SK-N-SH (cell line): Measurements from ENCODE around the gene CELSR3. TPM values are rescaled to one million over a fixed set of nuclear protein-coding genes. Genes with fewer than 3 reads are reported as not detected.

ENCODE experiments used
- CTCF ChIA-PET: fragments of 300-600, 350-600 bp; formaldehyde crosslinking; extraction: SDS; loops from one replicate; lab custom pipeline; 2021; lab: Yijun Ruan, JAX
- POLR2A ChIA-PET: fragments of 350-600 bp; sonication (Branson Sonifier 250); formaldehyde crosslinking; extraction: SDS; loops from one replicate; lab custom pipeline; 2020; ENCODE audit warnings: antibody characterized with exemption, inconsistent platforms; lab: Yijun Ruan, JAX
- DNase-seq: peaks from one replicate; pipeline ENCODE4 v3.0.0; 2012
- H2AFZ ChIP-seq: fragments of 200-600 bp; sonication (generic); 2 replicates; pipeline ENCODE4 v1.8.1; 2016; ENCODE audit warnings: antibody characterized with exemption, mild to moderate bottlenecking, low read depth
- H3F3A ChIP-seq: fragments of 200-600 bp; sonication (generic); replicated peaks from 2 replicates; pipeline ENCODE3; 2016; ENCODE audit warnings: antibody characterized with exemption, mild to moderate bottlenecking; ENCODE audit not compliant: insufficient read depth
- H3K27ac ChIP-seq, 2 experiments: fragments of 200-500 bp in 1 of 2; fragments of 200-600 bp in 1 of 2; sonication (Bioruptor generic) in 1 of 2; sonication (generic), shearing (Covaris generic) in 1 of 2; 2 replicates each; pipeline versions ENCODE4 v1.5.1 to v1.6.1; 2014 to 2016; ENCODE audit warnings: low read depth in 2 of 2, inconsistent platforms in 1 of 2, low read length in 1 of 2, mild to moderate bottlenecking in 1 of 2, mixed read lengths in 1 of 2
- H3K27me3 ChIP-seq: fragments of 200-600 bp; sonication (generic), shearing (Covaris generic); 2 replicates; pipeline ENCODE4 v1.6.1; 2016; ENCODE audit warnings: mixed run types; ENCODE audit not compliant: insufficient read depth
- H3K36me3 ChIP-seq, 2 experiments: fragments of 200-500 bp in 1 of 2; fragments of 200-600 bp in 1 of 2; sonication (Bioruptor generic) in 1 of 2; sonication (generic) in 1 of 2; replicated peaks in 1 of 2; 2 replicates each; pipeline versions ENCODE3 to v1.5.1; 2014 to 2016; ENCODE audit warnings: low read length in 1 of 2, mild to moderate bottlenecking in 1 of 2; ENCODE audit not compliant: insufficient read depth in 2 of 2, control insufficient read depth in 1 of 2
- H3K4me1 ChIP-seq, 2 experiments: fragments of 200-500 bp in 1 of 2; fragments of 200-600 bp in 1 of 2; sonication (Bioruptor generic) in 1 of 2; sonication (generic), shearing (Covaris generic) in 1 of 2; 2 replicates each; pipeline versions ENCODE4 v1.5.1 to v1.6.1; 2014 to 2016; ENCODE audit warnings: low read depth in 1 of 2, low read length in 1 of 2, mixed run types in 1 of 2; ENCODE audit not compliant: insufficient read depth in 2 of 2, control insufficient read depth in 1 of 2
- H3K4me2 ChIP-seq: fragments of 200-600 bp; sonication (generic), shearing (Covaris generic); 2 replicates; pipeline ENCODE4 v1.6.1; 2017; ENCODE audit warnings: mixed run types
- H3K4me3 ChIP-seq, 2 experiments: fragments of 200-500 bp in 1 of 2; fragments of 200-600 bp in 1 of 2; sonication (Bioruptor generic) in 1 of 2; sonication (generic), shearing (Covaris generic) in 1 of 2; 2 replicates each; pipeline versions ENCODE4 v1.5.1 to v1.8.1; 2014 to 2016; ENCODE audit warnings: low read depth in 2 of 2, inconsistent platforms in 1 of 2, low read length in 1 of 2, mild to moderate bottlenecking in 1 of 2, mixed read lengths in 1 of 2, moderate library complexity in 1 of 2
- H3K79me2 ChIP-seq: fragments of 200-600 bp; sonication (generic); 2 replicates; pipeline ENCODE4 v1.8.1; 2017; ENCODE audit warnings: mild to moderate bottlenecking; ENCODE audit not compliant: insufficient read depth
- H3K9ac ChIP-seq: fragments of 200-600 bp; sonication (generic); 2 replicates; pipeline ENCODE4 v1.6.1; 2017; ENCODE audit warnings: mixed run types
- H3K9me2 ChIP-seq: fragments of 200-600 bp; sonication (generic); 2 replicates; pipeline ENCODE4 v1.6.1; 2017; ENCODE audit warnings: mixed run types
- H3K9me3 ChIP-seq: fragments of 200-600 bp; sonication (generic); 2 replicates; pipeline ENCODE4 v1.6.1; 2017; ENCODE audit warnings: mixed run types, mild to moderate bottlenecking, moderate library complexity
- H4K20me1 ChIP-seq: fragments of 200-600 bp; sonication (generic); 2 replicates; pipeline ENCODE4 v1.6.1; 2017; ENCODE audit warnings: mild to moderate bottlenecking, mixed run types; ENCODE audit not compliant: insufficient read depth
- CTCF ChIP-seq: fragments of 200-600 bp; sonication (generic); IDR thresholded peaks from 2 replicates; pipeline ENCODE4 v1.6.1; 2017; ENCODE audit warnings: antibody characterized with exemption, mild to moderate bottlenecking, moderate library complexity
- FOSL2 ChIP-seq: IDR thresholded peaks from 2 replicates; pipeline ENCODE4 v1.4.0; 2012; ENCODE audit warnings: low read depth, mild to moderate bottlenecking, moderate library complexity, borderline replicate concordance
- FOXJ3 ChIP-seq: sonication (generic); formaldehyde crosslinking; IDR thresholded peaks from 2 replicates; pipeline ENCODE4 v1.5.1; 2020; ENCODE audit warnings: mild to moderate bottlenecking, missing genetic modification reagents
- FOXM1 ChIP-seq: IDR thresholded peaks from 2 replicates; pipeline ENCODE4 v1.4.0; 2012; ENCODE audit warnings: low read depth, mild to moderate bottlenecking
- GATA2 ChIP-seq: sonication (generic); formaldehyde crosslinking; IDR thresholded peaks from 2 replicates; pipeline ENCODE4 v1.5.0; 2020; ENCODE audit warnings: mild to moderate bottlenecking, missing genetic modification reagents
- NFIC ChIP-seq: IDR thresholded peaks from 2 replicates; pipeline ENCODE4 v1.4.0; 2012; ENCODE audit warnings: borderline replicate concordance
- RCOR1 ChIP-seq: fragments of 150-350 bp; IDR thresholded peaks from 2 replicates; pipeline ENCODE4 v1.6.1; 2017; ENCODE audit warnings: antibody characterized with exemption, low read length
- RFX5 ChIP-seq: IDR thresholded peaks from 2 replicates; pipeline ENCODE4 v1.6.1; 2012; ENCODE audit warnings: mild to moderate bottlenecking, improper control_type of control experiment, low read length
- SMC3 ChIP-seq: IDR thresholded peaks from 2 replicates; pipeline ENCODE4 v1.6.1; 2012; ENCODE audit warnings: low read depth, low read length, improper control_type of control experiment
- YY1 ChIP-seq: IDR thresholded peaks from 2 replicates; pipeline ENCODE4 v1.4.0; 2012; ENCODE audit warnings: low read depth, mild to moderate bottlenecking
- WGBS: methylation state at CpG from one replicate; pipeline ENCODE4 v1.1.6; 2017; ENCODE audit warnings: low lambda C conversion rate; 5-methylcytosine and 5-hydroxymethylcytosine counted together
- polyA plus RNA-seq, 3 experiments: library from polyadenylated mRNA; depleted of rRNA; stranded (reverse); fragments of >200 nt; gene quantifications; 2 replicates each; pipeline ENCODE4 v1.2.3, GENCODE V29; 2012
- TF ChIP-seq, protein P1 (sequence below): fragments of 150-350 bp; IDR thresholded peaks from 2 replicates; pipeline ENCODE4 v1.6.1; 2016; ENCODE audit warnings: mild to moderate bottlenecking, low read depth, low read length

Gene CELSR3
- polyA plus RNA-seq, 1 of the 3 experiments (the other 2 are of a cell fraction) = 11.7 TPM

DNA sequence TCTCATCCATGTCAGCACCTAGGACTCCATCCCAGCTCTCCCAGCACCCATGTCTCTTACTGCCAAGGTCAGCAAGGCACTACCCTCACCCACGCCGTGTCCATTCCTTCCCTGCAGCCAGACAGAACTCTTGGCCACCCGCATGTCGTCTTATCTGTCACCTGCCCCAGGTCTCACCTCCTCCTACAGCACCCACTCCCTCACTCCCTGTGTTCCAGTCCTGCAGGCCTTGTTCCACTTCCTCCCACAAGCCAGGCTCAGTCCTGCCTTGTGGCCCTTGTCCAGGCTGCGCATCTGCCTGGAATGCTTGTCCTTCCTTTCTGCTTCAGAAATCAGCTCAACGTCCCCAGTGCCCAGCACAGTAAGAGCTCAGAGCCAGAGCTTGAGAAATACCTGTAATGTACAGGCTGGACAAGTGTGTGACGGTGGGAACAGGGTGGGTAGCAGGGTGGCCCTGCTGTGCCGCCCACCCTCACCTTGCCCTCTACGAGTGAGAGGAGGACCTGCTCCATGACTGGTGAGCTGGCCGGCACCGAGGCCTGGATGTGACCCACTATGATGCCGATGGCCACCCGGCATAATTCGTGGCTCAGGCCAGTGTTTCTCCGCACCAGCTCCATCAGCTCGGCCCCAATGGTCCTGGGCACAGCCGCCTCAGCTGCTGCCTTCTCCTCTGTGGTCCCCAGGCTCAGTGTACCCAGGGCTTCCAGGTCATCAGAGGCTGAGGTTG, 18.3 kb upstream of the CELSR3 start:
- H3K4me1 ChIP-seq = peaks cover 20 to 28% of the 10 kb centered on the region in 2 experiments
- H3K79me2 ChIP-seq = peaks cover 26% of the 10 kb centered on the region
- POLR2A ChIA-PET = interaction anchor here (1.3 kb wide), 1 partner anchor 18 kb away, joined by 6 read pairs; no protein-coding TSS in a partner anchor

DNA sequence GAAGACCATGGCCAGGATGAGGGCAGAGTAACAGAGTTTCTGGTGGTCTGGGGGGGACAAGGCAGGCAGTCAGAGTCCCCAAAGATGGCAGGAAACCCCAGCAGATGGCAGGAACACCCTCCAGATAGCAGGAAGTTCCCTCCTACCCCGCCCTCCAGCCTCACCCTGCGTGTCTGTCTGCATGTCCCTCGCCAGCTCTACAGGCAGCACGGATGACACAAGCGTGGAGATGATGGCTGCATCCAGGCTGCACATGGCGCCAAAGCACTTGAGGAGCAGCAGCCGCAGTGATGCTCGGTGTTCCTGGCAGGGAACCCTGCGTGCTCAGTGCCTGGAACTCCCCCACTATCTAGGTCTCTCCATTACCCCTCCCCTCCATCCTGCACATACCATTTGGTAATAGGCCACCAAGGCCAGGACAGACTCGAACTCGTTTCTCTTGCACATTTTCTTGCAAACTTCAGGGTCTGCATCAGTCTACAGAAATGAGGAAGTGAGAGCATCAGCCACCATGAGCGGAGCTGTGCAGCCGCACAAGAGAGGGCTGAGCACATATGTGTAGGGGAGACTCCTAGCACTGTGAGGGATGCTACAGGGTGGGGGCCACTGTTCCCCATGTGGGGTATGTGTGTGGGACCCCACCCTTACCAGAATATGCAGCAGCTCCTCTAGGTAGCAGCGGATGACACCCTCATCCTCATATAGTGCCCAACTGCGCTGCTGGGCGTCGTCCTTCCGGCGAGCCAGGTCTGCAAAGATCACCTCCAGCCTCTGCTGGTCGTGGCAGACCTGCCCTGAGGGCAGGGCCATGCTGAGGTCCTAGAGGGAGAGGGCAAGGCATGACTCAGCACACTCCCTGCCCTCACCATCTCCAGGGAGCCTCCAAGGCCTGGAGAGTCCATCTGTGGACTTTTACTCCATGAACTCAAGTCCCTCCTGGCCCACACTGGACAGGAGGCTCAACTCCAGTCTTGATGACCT, 17.0 kb upstream of the CELSR3 start:
- ChIA-PET POLR2A (no interaction called here), CTCF (interaction anchor here (0.9 kb wide), 1 partner anchor 16 kb away, joined by 3 read pairs; no protein-coding TSS in a partner anchor)
- peaks cover 18% of the 10 kb centered on the region for H3K79me2 ChIP-seq
- H3K4me2 ChIP-seq = no peak overlapping the region
- whole genome bisulfite sequencing = 96% methylated on average over 19 of the region's 20 CpGs
- H3K36me3 ChIP-seq = peaks cover 0 to 40% of the 10 kb centered on the region in 2 experiments
- H3K9me2 ChIP-seq = no peaks in the 10 kb centered on the region
- H3K27me3 ChIP-seq = no peaks in the 10 kb centered on the region
- DNase-seq = no peak
- 0 out of 2 replicates have a peak, but pooled peaks cover 4% of the 10 kb centered on the region for H4K20me1 ChIP-seq
- no peak overlapping the region for H2AFZ ChIP-seq
- no peak overlapping the region for H3K27ac ChIP-seq
- TF ChIP-seq YY1 (no peak), FOXM1 (no peak), FOSL2 (no peak), RFX5 (no peak), CTCF (no peak), NFIC (no peak), FOXJ3 (CRISPR knock-in tag) (no peak), SMC3 (no peak), GATA2 (CRISPR knock-in tag) (no peak)
- TF ChIP-seq, protein P1, sequence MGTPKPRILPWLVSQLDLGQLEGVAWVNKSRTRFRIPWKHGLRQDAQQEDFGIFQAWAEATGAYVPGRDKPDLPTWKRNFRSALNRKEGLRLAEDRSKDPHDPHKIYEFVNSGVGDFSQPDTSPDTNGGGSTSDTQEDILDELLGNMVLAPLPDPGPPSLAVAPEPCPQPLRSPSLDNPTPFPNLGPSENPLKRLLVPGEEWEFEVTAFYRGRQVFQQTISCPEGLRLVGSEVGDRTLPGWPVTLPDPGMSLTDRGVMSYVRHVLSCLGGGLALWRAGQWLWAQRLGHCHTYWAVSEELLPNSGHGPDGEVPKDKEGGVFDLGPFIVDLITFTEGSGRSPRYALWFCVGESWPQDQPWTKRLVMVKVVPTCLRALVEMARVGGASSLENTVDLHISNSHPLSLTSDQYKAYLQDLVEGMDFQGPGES = no peak
- H3K9ac ChIP-seq = no peak overlapping the region
- H3K9me3 ChIP-seq = no peaks in the 10 kb centered on the region
- H3K4me1 ChIP-seq = peaks cover 19 to 23% of the 10 kb centered on the region in 2 experiments
- no peak overlapping the region for H3K4me3 ChIP-seq
- no peaks in the 10 kb centered on the region for H3F3A ChIP-seq

More for the DNA sequence above, 18.3 kb upstream of the CELSR3 start:
- Histone ChIP-seq H3K9me2 (no peaks in the 10 kb centered on the region), H3K9ac (no peak overlapping the region), H3F3A (no peaks in the 10 kb centered on the region), H3K27ac (no peak overlapping the region), H3K9me3 (no peaks in the 10 kb centered on the region), H3K4me2 (no peak overlapping the region), H3K36me3 (peaks cover 0 to 37% of the 10 kb centered on the region in 2 experiments), H4K20me1 (0 out of 2 replicates have a peak, but pooled peaks cover 4% of the 10 kb centered on the region), H3K4me3 (no peak overlapping the region), H2AFZ (no peak overlapping the region), H3K27me3 (no peaks in the 10 kb centered on the region)
- TF ChIP-seq RFX5 = no peak
- no peak for TF ChIP-seq NFIC
- TF ChIP-seq RCOR1 = no peak
- DNase-seq = no peak
- CTCF ChIA-PET = interaction anchor here (4.0 kb wide), 1 partner anchor 17 kb away, joined by 28 read pairs; the partner anchor contains the start of gene CELSR3
- 94% methylated on average over 13 of the region's 17 CpGs for WGBS
